HEK293 (cell line): ENCODE results near the gene ALG8.

Experiments used
- KLF8 ChIP-seq: fragments of 450-650 bp; formaldehyde crosslinking; IDR thresholded peaks from 2 replicates; pipeline ENCODE4 v1.5.1; 2016; ENCODE audit warnings: missing biosample characterization, missing genetic modification characterization
- PATZ1 ChIP-seq: fragments of 450-650 bp; formaldehyde crosslinking; IDR thresholded peaks from 2 replicates; pipeline ENCODE4 v1.5.1; 2016; ENCODE audit warnings: missing biosample characterization, missing genetic modification characterization
- PRDM10 ChIP-seq: fragments of 450-650 bp; formaldehyde crosslinking; IDR thresholded peaks from 2 replicates; pipeline ENCODE4 v1.5.1; 2016; ENCODE audit warnings: missing biosample characterization, missing genetic modification characterization
- PRDM6 ChIP-seq: fragments of 450-650 bp; formaldehyde crosslinking; IDR thresholded peaks from 2 replicates; pipeline ENCODE4 v1.5.1; 2017; ENCODE audit warnings: missing biosample characterization, missing genetic modification characterization
- YY2 ChIP-seq: fragments of 450-650 bp; formaldehyde crosslinking; IDR thresholded peaks from 2 replicates; pipeline ENCODE4 v1.5.1; 2016; ENCODE audit warnings: missing biosample characterization, missing genetic modification characterization
- ZBTB21 ChIP-seq: fragments of 450-650 bp; formaldehyde crosslinking; IDR thresholded peaks from 2 replicates; pipeline ENCODE4 v1.5.1; 2017; ENCODE audit warnings: missing biosample characterization, missing genetic modification characterization
- ZBTB8A ChIP-seq: fragments of 450-650 bp; formaldehyde crosslinking; IDR thresholded peaks from 2 replicates; pipeline ENCODE4 v1.5.1; 2016; ENCODE audit warnings: missing biosample characterization, missing genetic modification characterization
- ZNF2 ChIP-seq: fragments of 450-650 bp; formaldehyde crosslinking; IDR thresholded peaks from 2 replicates; pipeline ENCODE4 v1.5.1; 2016; ENCODE audit warnings: missing biosample characterization, missing genetic modification characterization
- ZNF202 ChIP-seq: fragments of 450-650 bp; formaldehyde crosslinking; IDR thresholded peaks from 2 replicates; pipeline ENCODE4 v1.5.1; 2016; ENCODE audit warnings: missing biosample characterization, missing genetic modification characterization, borderline replicate concordance
- ZNF23 ChIP-seq: fragments of 450-650 bp; formaldehyde crosslinking; IDR thresholded peaks from 2 replicates; pipeline ENCODE4 v1.5.1; 2016; ENCODE audit warnings: missing biosample characterization, missing genetic modification characterization, borderline replicate concordance
- ZNF280D ChIP-seq: fragments of 450-650 bp; formaldehyde crosslinking; IDR thresholded peaks from 2 replicates; pipeline ENCODE4 v1.5.1; 2016; ENCODE audit warnings: missing biosample characterization, missing genetic modification characterization
- ZNF324 ChIP-seq: fragments of 450-650 bp; formaldehyde crosslinking; IDR thresholded peaks from 2 replicates; pipeline ENCODE4 v1.5.1; 2016; ENCODE audit warnings: missing biosample characterization, missing genetic modification characterization
- ZNF37A ChIP-seq: fragments of 450-650 bp; IDR thresholded peaks from 2 replicates; pipeline ENCODE4 v1.5.1; 2018; ENCODE audit warnings: missing biosample characterization, missing genetic modification characterization
- ZNF416 ChIP-seq: fragments of 450-650 bp; formaldehyde crosslinking; IDR thresholded peaks from 2 replicates; pipeline ENCODE4 v1.5.1; 2016; ENCODE audit warnings: missing biosample characterization, missing genetic modification characterization
- ZNF513 ChIP-seq: fragments of 450-650 bp; IDR thresholded peaks from 2 replicates; pipeline ENCODE4 v1.5.1; 2018; ENCODE audit warnings: missing biosample characterization, missing genetic modification characterization
- ZNF518A ChIP-seq: fragments of 450-650 bp; formaldehyde crosslinking; conservative IDR thresholded peaks from 2 replicates; pipeline ENCODE4 v1.5.1; 2016; ENCODE audit warnings: low read depth, missing biosample characterization, missing genetic modification characterization
- ZNF529 ChIP-seq: fragments of 450-650 bp; formaldehyde crosslinking; IDR thresholded peaks from 2 replicates; pipeline ENCODE4 v1.5.1; 2017; ENCODE audit warnings: missing genetic modification characterization, missing biosample characterization; ENCODE audit not compliant: insufficient replicate concordance
- ZNF623 ChIP-seq: fragments of 450-650 bp; formaldehyde crosslinking; IDR thresholded peaks from 2 replicates; pipeline ENCODE4 v1.5.1; 2016; ENCODE audit warnings: missing biosample characterization, missing genetic modification characterization
- ZSCAN30 ChIP-seq: fragments of 450-650 bp; IDR thresholded peaks from 2 replicates; pipeline ENCODE4 v1.5.1; 2018; ENCODE audit warnings: missing biosample characterization, mild to moderate bottlenecking, missing genetic modification characterization, moderate library complexity

Gene ALG8

GRCh38 chr11:78188286-78189173 is 49.1 kb upstream of the ALG8 start, which contains the start of the genes KCTD21 and USP35 (continued):
- TF ChIP-seq ZNF324, result peak; percentile 97
- TF ChIP-seq ZNF513 (tag by site-specific recombination), result no peak
- no peak for TF ChIP-seq ZNF529 (tag by site-specific recombination)
- peak; percentile 61 for TF ChIP-seq ZBTB8A
- no peak for TF ChIP-seq ZNF416 (tag by site-specific recombination)
- peak; percentile 29; the same call in 1 of the 2 replicates for TF ChIP-seq YY2 (tag by site-specific recombination)
- no peak for TF ChIP-seq ZBTB21 (tag by site-specific recombination)
- no peak for TF ChIP-seq ZNF623 (tag by site-specific recombination)
- TF ChIP-seq KLF8 (tag by site-specific recombination), result peak; percentile 99
- no peak for TF ChIP-seq PRDM6 (tag by site-specific recombination)
- TF ChIP-seq ZNF518A, result no peak
- TF ChIP-seq ZSCAN30, result peak; percentile 89
- no peak for TF ChIP-seq ZNF37A (tag by site-specific recombination)
- peak; percentile 96 for TF ChIP-seq ZNF2 (tag by site-specific recombination)
- TF ChIP-seq ZNF280D (tag by site-specific recombination), result peak; percentile 90; the same call in 1 of the 2 replicates
- no peak for TF ChIP-seq ZNF23 (tag by site-specific recombination)
- peak; percentile 84 for TF ChIP-seq PATZ1
- no peak; the same call in 1 of the 2 replicates for TF ChIP-seq PRDM10 (tag by site-specific recombination)
- no peak for TF ChIP-seq ZNF202 (tag by site-specific recombination)
